OCI-LY3 (cell line): Measurements from ENCODE around the gene DDX49.

ENCODE experiments used
- H2AFZ ChIP-seq: fragments of 200-600, 300-600 bp; shearing (Covaris generic); 2 replicates; pipeline ENCODE4 v1.6.0; 2014; ENCODE audit warnings: antibody characterized with exemption, low read depth, low read length
- H3K27ac ChIP-seq: fragments of 200-600, 300-600 bp; sonication (generic); 2 replicates; pipeline ENCODE4 v1.5.1; 2014; ENCODE audit warnings: mild to moderate bottlenecking, low read length, moderate library complexity, mixed read lengths
- H3K27me3 ChIP-seq: fragments of 200-600, 300-600 bp; sonication (generic); 2 replicates; pipeline ENCODE4 v1.6.1; 2014; ENCODE audit warnings: low read depth, low read length, mixed read lengths
- H3K36me3 ChIP-seq: fragments of 200-600, 300-600 bp; sonication (generic); replicated peaks from 2 replicates; pipeline ENCODE3; 2014; ENCODE audit warnings: low read depth, low read length, mixed read lengths
- H3K4me1 ChIP-seq: fragments of 300-600, 200-600 bp; sonication (generic); 2 replicates; pipeline ENCODE4 v1.6.1; 2014; ENCODE audit warnings: low read length, mixed read lengths
- H3K4me2 ChIP-seq: fragments of 200-600, 300-600 bp; sonication (generic); 2 replicates; pipeline ENCODE4 v1.6.1; 2014; ENCODE audit warnings: low read length, mixed read lengths
- H3K4me3 ChIP-seq: fragments of 300-600, 200-600 bp; sonication (generic); 2 replicates; pipeline ENCODE4 v1.5.1; 2014; ENCODE audit warnings: antibody characterized with exemption, mild to moderate bottlenecking, low read length, moderate library complexity
- H3K79me2 ChIP-seq: fragments of 300-600, 200-600 bp; shearing (Covaris generic); 2 replicates; pipeline ENCODE4 v1.6.1; 2014; ENCODE audit warnings: mild to moderate bottlenecking, low read length, mixed read lengths
- H3K9ac ChIP-seq: fragments of 300-600, 200-600 bp; shearing (Covaris generic); 2 replicates; pipeline ENCODE4 v1.6.0; 2014; ENCODE audit warnings: mild to moderate bottlenecking, low read length, moderate library complexity
- H3K9me3 ChIP-seq: fragments of 200-600, 300-600 bp; shearing (Covaris generic); 2 replicates; pipeline ENCODE4 v1.6.1; 2014; ENCODE audit warnings: low read length, mixed read lengths; ENCODE audit not compliant: insufficient read depth
- H4K20me1 ChIP-seq: fragments of 200-600, 300-600 bp; sonication (generic); 2 replicates; pipeline ENCODE4 v1.6.1; 2016; ENCODE audit warnings: low read length, mixed read lengths; ENCODE audit not compliant: insufficient read depth
- CTCF ChIP-seq: fragments of 200-600, 300-600 bp; sonication (generic); IDR thresholded peaks from 2 replicates; pipeline ENCODE4 v1.5.1; 2014; ENCODE audit warnings: antibody characterized with exemption, low read length, low read depth
- EZH2phosphoT487 ChIP-seq: fragments of 200-600 bp; shearing (Covaris generic); IDR thresholded peaks from 2 replicates; pipeline ENCODE4 v1.6.1; 2018; ENCODE audit warnings: antibody characterized with exemption, mixed run types, low read depth

The DDX49 gene

GRCh38 chr19:18886972-18887371, 32.5 kb upstream of the DDX49 start:
- H3K4me2 ChIP-seq: no peak overlapping the region
- TF ChIP-seq EZH2phosphoT487 (no peak), CTCF (no peak)
- no peaks in the 10 kb centered on the region; the same call in 1 of the 2 replicates for H3K9me3 ChIP-seq
- H4K20me1 ChIP-seq: no peaks in the 10 kb centered on the region
- no peaks in the 10 kb centered on the region for H3K4me1 ChIP-seq
- H2AFZ ChIP-seq: no peak overlapping the region
- no peak overlapping the region for H3K4me3 ChIP-seq
- no peaks in the 10 kb centered on the region for H3K79me2 ChIP-seq
- no peaks in the 10 kb centered on the region for H3K27me3 ChIP-seq
- H3K36me3 ChIP-seq: no peaks in the 10 kb centered on the region
- H3K9ac ChIP-seq: no peak overlapping the region
- H3K27ac ChIP-seq: no peak overlapping the region

DNA sequence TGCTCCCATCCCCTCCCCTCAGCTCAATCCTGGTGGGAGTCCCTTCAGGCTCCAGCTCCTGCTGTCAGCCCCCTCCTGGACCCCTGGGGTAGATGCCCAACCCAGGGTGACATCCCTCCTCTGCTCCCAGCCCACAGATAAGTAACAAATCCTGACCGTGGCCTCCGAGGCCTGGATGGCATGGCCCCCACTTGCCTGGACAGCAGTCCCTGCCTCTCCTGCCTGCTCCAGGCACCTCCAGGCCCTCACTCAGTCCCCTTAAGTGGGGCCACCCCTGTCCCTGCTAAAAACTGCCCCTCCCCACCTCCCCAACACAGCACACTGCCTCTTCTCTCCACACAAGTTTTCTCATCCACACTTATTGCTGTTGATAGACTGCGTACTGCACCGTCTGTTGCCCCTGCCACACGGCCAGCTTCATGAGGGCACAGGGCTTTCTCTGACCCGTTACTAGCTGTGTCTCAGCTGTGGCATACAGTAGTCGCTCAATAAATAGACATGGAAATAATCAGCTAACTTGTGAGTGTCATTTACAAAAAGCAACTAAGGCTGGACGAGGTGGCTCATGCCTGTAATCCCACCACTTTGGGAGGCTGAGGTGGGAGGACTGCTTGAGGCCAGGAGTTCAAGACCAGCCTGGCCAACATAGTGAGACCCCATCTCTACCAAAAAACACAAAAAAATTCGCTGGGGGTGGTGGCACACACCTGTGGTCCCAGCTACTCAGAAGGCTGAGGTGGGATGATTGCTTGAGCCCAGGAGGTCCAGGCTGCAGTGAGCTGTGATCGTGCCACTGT, 29.4 kb upstream of the DDX49 start:
- H3K4me3 ChIP-seq: no peak overlapping the region
- no peak overlapping the region for H3K27ac ChIP-seq
- H3K4me2 ChIP-seq: no peak overlapping the region
- H3K4me1 ChIP-seq: no peaks in the 10 kb centered on the region
- H3K79me2 ChIP-seq: no peaks in the 10 kb centered on the region
- no peaks in the 10 kb centered on the region for H4K20me1 ChIP-seq
- no peak overlapping the region for H2AFZ ChIP-seq
- TF ChIP-seq EZH2phosphoT487 (no peak), CTCF (no peak)
- H3K9ac ChIP-seq: no peak overlapping the region
- H3K27me3 ChIP-seq: no peaks in the 10 kb centered on the region
- no peaks in the 10 kb centered on the region; the same call in 1 of the 2 replicates for H3K9me3 ChIP-seq
- no peaks in the 10 kb centered on the region for H3K36me3 ChIP-seq

DNA sequence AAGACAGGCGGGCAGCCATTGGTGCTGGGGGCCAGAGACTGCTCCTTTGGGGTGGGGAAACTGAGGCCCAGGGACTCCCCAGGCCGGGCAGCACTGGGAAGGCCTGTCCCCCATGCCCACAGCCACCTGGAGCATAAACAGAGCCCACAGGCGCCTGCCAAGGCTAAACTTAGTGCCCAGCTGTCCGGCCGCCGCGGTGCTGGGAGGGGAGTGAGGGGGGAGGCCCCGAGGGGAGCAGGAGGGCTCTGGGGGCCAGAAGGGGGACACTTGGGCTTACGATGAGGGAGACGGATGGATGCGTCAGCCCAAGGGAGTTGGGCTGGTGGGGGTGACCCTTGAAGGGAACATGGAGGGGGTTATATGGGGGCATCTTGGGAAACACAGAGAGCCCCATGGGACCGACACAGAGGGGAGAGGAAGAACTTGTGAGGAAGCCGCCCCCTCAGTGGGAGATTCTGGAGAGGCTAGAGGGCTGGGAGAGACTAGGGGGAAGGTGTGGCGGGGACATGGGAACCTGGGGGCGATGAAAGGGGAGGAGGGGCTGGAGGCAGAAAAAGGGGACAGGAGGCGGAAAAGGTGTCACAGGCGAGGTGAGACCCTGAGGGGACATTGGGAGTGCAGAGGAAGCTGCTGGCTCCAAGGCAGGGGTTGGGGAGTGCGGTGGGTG, 25.8 kb upstream of the DDX49 start:
- H3K27me3 ChIP-seq: no peaks in the 10 kb centered on the region

More for the DNA sequence above, 25.8 kb upstream of the DDX49 start:
- H4K20me1 ChIP-seq: no peaks in the 10 kb centered on the region
- no peak overlapping the region for H3K4me2 ChIP-seq
- no peak for TF ChIP-seq CTCF
- TF ChIP-seq EZH2phosphoT487: no peak
- H3K36me3 ChIP-seq: no peaks in the 10 kb centered on the region
- H3K27ac ChIP-seq: no peak overlapping the region
- no peak overlapping the region for H3K9ac ChIP-seq
- H3K9me3 ChIP-seq: no peaks in the 10 kb centered on the region
- H3K79me2 ChIP-seq: no peaks in the 10 kb centered on the region
- H3K4me3 ChIP-seq: no peak overlapping the region
- no peaks in the 10 kb centered on the region for H3K4me1 ChIP-seq
- no peak overlapping the region for H2AFZ ChIP-seq
